LNCAP (cell line): ENCODE results near the gene TTC19.

Source experiments
- TF ChIP-seq, protein P1 (sequence below): fragments of 450-650 bp; IDR thresholded peaks from 2 replicates; pipeline ENCODE4 v1.5.1; 2017; ENCODE audit warnings: mild to moderate bottlenecking

The TTC19 gene

DNA sequence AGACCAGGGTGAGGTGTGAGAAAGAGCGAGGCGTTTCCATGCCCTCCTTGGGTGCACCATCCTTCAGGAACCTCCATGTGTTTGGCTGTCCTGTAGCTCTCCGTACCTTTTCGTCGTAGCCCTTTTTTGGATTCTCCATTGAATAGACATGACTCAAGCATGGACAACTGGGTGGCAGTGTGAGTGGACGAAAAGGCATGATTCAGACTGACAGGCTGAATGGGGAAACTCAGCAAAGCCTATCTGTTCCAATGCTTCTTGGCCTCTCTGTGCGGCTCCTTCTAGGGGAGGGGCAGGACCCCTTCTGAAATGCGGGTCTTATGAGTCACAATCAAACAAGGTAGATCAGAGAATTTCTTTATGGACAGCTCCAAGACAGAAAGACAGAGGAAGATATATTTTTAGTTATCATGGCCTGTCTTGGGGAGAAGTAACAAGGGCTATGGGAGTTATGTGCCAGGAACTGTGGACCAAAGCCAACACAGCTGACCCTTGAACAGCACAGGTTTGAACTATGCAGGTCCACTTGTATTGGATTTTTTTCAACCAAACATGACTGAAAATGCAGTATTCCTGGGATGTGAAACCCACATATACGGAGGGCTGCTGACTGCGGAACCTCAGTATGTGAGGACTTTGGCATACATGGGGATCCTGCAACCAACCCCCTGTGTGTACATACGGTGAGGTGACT is 31.8 kb upstream of the TTC19 start:
- TF ChIP-seq, protein P1, sequence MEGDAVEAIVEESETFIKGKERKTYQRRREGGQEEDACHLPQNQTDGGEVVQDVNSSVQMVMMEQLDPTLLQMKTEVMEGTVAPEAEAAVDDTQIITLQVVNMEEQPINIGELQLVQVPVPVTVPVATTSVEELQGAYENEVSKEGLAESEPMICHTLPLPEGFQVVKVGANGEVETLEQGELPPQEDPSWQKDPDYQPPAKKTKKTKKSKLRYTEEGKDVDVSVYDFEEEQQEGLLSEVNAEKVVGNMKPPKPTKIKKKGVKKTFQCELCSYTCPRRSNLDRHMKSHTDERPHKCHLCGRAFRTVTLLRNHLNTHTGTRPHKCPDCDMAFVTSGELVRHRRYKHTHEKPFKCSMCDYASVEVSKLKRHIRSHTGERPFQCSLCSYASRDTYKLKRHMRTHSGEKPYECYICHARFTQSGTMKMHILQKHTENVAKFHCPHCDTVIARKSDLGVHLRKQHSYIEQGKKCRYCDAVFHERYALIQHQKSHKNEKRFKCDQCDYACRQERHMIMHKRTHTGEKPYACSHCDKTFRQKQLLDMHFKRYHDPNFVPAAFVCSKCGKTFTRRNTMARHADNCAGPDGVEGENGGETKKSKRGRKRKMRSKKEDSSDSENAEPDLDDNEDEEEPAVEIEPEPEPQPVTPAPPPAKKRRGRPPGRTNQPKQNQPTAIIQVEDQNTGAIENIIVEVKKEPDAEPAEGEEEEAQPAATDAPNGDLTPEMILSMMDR, result no peak

- TF ChIP-seq, protein P1, result no peak
Measured at GRCh38 chr17:15969463-15969862, 30.2 kb upstream of the TTC19 start.

GRCh38 chr17:15970500-15970899 is 29.1 kb upstream of the TTC19 start:
- TF ChIP-seq, protein P1, result no peak

DNA sequence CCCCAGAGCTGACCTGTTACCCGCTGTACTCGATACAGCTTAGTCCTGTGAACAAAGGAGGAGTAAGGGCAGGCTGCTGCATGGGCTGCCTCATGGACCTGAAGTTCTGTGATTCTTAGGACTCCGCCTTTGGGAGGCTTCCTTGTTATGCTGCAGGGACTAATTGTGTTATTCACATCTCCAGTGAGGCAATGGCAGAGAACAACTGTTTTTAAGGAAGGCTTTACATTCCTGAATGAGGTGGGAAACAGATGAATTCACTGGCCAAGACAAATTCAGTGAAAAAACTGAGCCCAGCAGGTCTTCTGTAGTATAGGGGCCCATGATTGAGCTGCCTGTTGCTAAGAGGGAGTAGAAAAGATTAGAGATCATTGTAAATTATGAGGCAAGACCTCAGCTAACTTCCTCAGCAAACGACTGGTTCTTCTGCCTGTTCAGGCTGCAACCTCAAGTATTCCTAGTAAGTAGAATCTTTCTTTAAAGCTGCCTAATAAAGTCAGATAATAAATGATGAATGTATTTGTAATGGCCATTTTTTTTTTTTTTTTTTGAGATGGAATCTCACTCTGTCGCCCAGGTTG is 28.4 kb upstream of the TTC19 start:
- TF ChIP-seq, protein P1, result no peak

- TF ChIP-seq, protein P1, result no peak
Measured at GRCh38 chr17:15971882-15972281, 27.7 kb upstream of the TTC19 start.

- TF ChIP-seq, protein P1, result no peak
Measured at GRCh38 chr17:15972497-15972951, 27.1 kb upstream of the TTC19 start.

DNA sequence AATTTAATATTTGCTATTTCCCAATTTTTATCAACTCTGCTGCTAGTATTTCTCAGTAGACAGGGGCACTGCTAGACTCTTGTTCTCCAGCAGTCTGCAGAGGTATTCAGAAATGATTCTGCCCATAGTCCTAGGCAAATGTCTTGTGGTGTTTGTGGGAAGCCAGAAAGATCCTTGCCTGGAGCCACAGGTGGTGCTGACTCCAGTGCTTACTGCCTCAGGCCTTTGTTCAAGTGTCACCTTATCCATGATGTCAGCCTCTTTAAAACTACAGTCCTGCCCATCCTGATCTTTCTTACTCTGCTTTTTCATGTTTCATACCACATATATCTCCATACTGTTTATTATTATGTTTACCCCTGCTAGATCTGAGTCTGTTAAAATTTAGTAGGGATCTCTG is 26.6 kb upstream of the TTC19 start:
- TF ChIP-seq, protein P1, result no peak
